ENCODE results near the gene PIK3C2B.
A peak's percentile ranks its signal among the peaks of the same experiment; 100 is the strongest.

PIK3C2B gene

GRCh38 chr1:204532832-204533231, 38.2 kb upstream of the PIK3C2B start:
- Histone ChIP-seq H3K9me3 (replicated peaks; ENCODE audit: insufficient read depth, low read length) (no peaks in the 10 kb centered on the region), H3F3A (ENCODE audit: insufficient read depth, low read length) (peaks cover 4% of the 10 kb centered on the region; the same call in 1 of the 2 replicates), H3K79me2 (ENCODE audit: low read length) (peaks cover 76% of the 10 kb centered on the region), H4K20me1 (ENCODE audit: insufficient read depth, low read length) (no peaks in the 10 kb centered on the region), H3K4me3 (ENCODE audit: low read length) (no peak overlapping the region), H3K4me1 (ENCODE audit: low read length) (no peaks in the 10 kb centered on the region), H3K27ac (ENCODE audit: low read length) (no peak overlapping the region), H2AFZ (ENCODE audit: low read length) (no peak overlapping the region), H3K9ac (ENCODE audit: low read length) (no peak overlapping the region), H3K9me2 (replicated peaks; ENCODE audit: insufficient read depth, low read length) (no peaks in the 10 kb centered on the region), H3K36me3 (replicated peaks; ENCODE audit: insufficient read depth, low read length) (peaks cover 20% of the 10 kb centered on the region), H3K27me3 (replicated peaks; ENCODE audit: insufficient read depth, low read length) (no peaks in the 10 kb centered on the region), H3K4me2 (ENCODE audit: low read depth, low read length) (no peak overlapping the region)
- no peak for DNase-seq
- TF ChIP-seq EZH2phosphoT487 (IDR thresholded peaks at IDR 0.05; ENCODE audit: low read length): no peak
- TF ChIP-seq EZH2 (optimal IDR thresholded peaks at IDR 0.05; ENCODE audit: low read depth, low read length): no peak
- no peak for TF ChIP-seq CTCF (IDR thresholded peaks at IDR 0.05; ENCODE audit: low read length)

- TF ChIP-seq CTCF (IDR thresholded peaks at IDR 0.05; ENCODE audit: low read length) (no peak), EZH2 (optimal IDR thresholded peaks at IDR 0.05; ENCODE audit: low read depth, low read length) (no peak), EZH2phosphoT487 (IDR thresholded peaks at IDR 0.05; ENCODE audit: low read length) (no peak)
- Histone ChIP-seq H3K4me2 (ENCODE audit: low read depth, low read length) (no peak overlapping the region), H3K27ac (ENCODE audit: low read length) (peak overlapping the region; percentile 6; the same call in 1 of the 2 replicates), H3K27me3 (replicated peaks; ENCODE audit: insufficient read depth, low read length) (no peaks in the 10 kb centered on the region), H3K4me3 (ENCODE audit: low read length) (no peak overlapping the region), H2AFZ (ENCODE audit: low read length) (no peak overlapping the region), H3K4me1 (ENCODE audit: low read length) (no peaks in the 10 kb centered on the region), H3K9me3 (replicated peaks; ENCODE audit: insufficient read depth, low read length) (no peaks in the 10 kb centered on the region), H4K20me1 (ENCODE audit: insufficient read depth, low read length) (no peaks in the 10 kb centered on the region), H3K79me2 (ENCODE audit: low read length) (peaks cover 73% of the 10 kb centered on the region), H3K9ac (ENCODE audit: low read length) (no peak overlapping the region), H3K36me3 (replicated peaks; ENCODE audit: insufficient read depth, low read length) (peaks cover 16% of the 10 kb centered on the region), H3K9me2 (replicated peaks; ENCODE audit: insufficient read depth, low read length) (no peaks in the 10 kb centered on the region), H3F3A (ENCODE audit: insufficient read depth, low read length) (peaks cover 4% of the 10 kb centered on the region; the same call in 1 of the 2 replicates)
- DNase-seq: no peak
Measured at GRCh38 chr1:204530932-204531331, 36.3 kb upstream of the PIK3C2B start.

- no peak for DNase-seq
- H3K27me3 ChIP-seq (replicated peaks; ENCODE audit: insufficient read depth, low read length): no peaks in the 10 kb centered on the region
- H3K9me2 ChIP-seq (replicated peaks; ENCODE audit: insufficient read depth, low read length): no peaks in the 10 kb centered on the region
- peaks cover 79% of the 10 kb centered on the region for H3K79me2 ChIP-seq (ENCODE audit: low read length)
- H4K20me1 ChIP-seq (ENCODE audit: insufficient read depth, low read length): no peaks in the 10 kb centered on the region
- TF ChIP-seq CTCF (IDR thresholded peaks at IDR 0.05; ENCODE audit: low read length) (no peak), EZH2 (optimal IDR thresholded peaks at IDR 0.05; ENCODE audit: low read depth, low read length) (no peak), EZH2phosphoT487 (IDR thresholded peaks at IDR 0.05; ENCODE audit: low read length) (no peak)
- H3K4me1 ChIP-seq (ENCODE audit: low read length): no peaks in the 10 kb centered on the region
- H3K9ac ChIP-seq (ENCODE audit: low read length): no peak overlapping the region
- H3K4me2 ChIP-seq (ENCODE audit: low read depth, low read length): no peak overlapping the region
- H3K36me3 ChIP-seq (replicated peaks; ENCODE audit: insufficient read depth, low read length): peaks cover 22% of the 10 kb centered on the region
- H3K9me3 ChIP-seq (replicated peaks; ENCODE audit: insufficient read depth, low read length): no peaks in the 10 kb centered on the region
- H3K4me3 ChIP-seq (ENCODE audit: low read length): no peak overlapping the region
- H2AFZ ChIP-seq (ENCODE audit: low read length): no peak overlapping the region
- no peak overlapping the region for H3K27ac ChIP-seq (ENCODE audit: low read length)
- peaks cover 4% of the 10 kb centered on the region; the same call in 1 of the 2 replicates for H3F3A ChIP-seq (ENCODE audit: insufficient read depth, low read length)
Measured at GRCh38 chr1:204529371-204529895, 34.8 kb upstream of the PIK3C2B start.
